SHP77 treated with DMSO at 0.1 percent for 48 hours (cell line): ENCODE results near the gene CDIP1.

Source experiments
- DNase-seq: peaks from one replicate; lab custom pipeline; 2025; lab: John Stamatoyannopoulos, UW

CDIP1 gene

GRCh38 chr16:4539716-4540284, 1.2 kb upstream of the CDIP1 start:
- DNase-seq = no peak

GRCh38 chr16:4537376-4538343, 913 bp downstream of the CDIP1 start:
- no peak for DNase-seq

GRCh38 chr16:4536391-4537106, 2.0 kb downstream of the CDIP1 start:
- DNase-seq = no peak

GRCh38 chr16:4535627-4536108, 2.9 kb downstream of the CDIP1 start:
- DNase-seq = no peak

- DNase-seq = no peak
Observed at GRCh38 chr16:4534151-4534790, 4.3 kb downstream of the CDIP1 start.

GRCh38 chr16:4533490-4533889, 5.1 kb downstream of the CDIP1 start:
- DNase-seq = no peak

- no peak for DNase-seq
Observed at GRCh38 chr16:4532238-4532637, 6.3 kb downstream of the CDIP1 start.

GRCh38 chr16:4531811-4532210, 6.8 kb downstream of the CDIP1 start:
- no peak for DNase-seq

- no peak for DNase-seq
Observed at GRCh38 chr16:4529085-4530060, 9.2 kb downstream of the CDIP1 start.

- no peak for DNase-seq
Observed at GRCh38 chr16:4525634-4526277, 12.8 kb downstream of the CDIP1 start.

GRCh38 chr16:4525069-4525468, 13.5 kb downstream of the CDIP1 start:
- no peak for DNase-seq

GRCh38 chr16:4524571-4524970, 14.0 kb downstream of the CDIP1 start:
- no peak for DNase-seq

- no peak for DNase-seq
Observed at GRCh38 chr16:4523686-4524085, 14.9 kb downstream of the CDIP1 start.

GRCh38 chr16:4522051-4522581, 16.5 kb downstream of the CDIP1 start:
- peak; percentile 58 for DNase-seq

- DNase-seq = no peak
Observed at GRCh38 chr16:4520913-4521312, 17.7 kb downstream of the CDIP1 start.

- no peak for DNase-seq
Observed at GRCh38 chr16:4519274-4520058, 19.1 kb downstream of the CDIP1 start.

GRCh38 chr16:4517812-4518680, 20.5 kb downstream of the CDIP1 start:
- DNase-seq = peak; percentile 40

GRCh38 chr16:4515611-4516233, 22.9 kb downstream of the CDIP1 start:
- DNase-seq = no peak
